Measurements from ENCODE around the gene RGS7. TPM values are rescaled to one million over a fixed set of nuclear protein-coding genes. Genes with fewer than 3 reads are reported as not detected.

RGS7 gene
- total RNA-seq, 1 experiment from 2014 or later, result 1.5 TPM

DNA sequence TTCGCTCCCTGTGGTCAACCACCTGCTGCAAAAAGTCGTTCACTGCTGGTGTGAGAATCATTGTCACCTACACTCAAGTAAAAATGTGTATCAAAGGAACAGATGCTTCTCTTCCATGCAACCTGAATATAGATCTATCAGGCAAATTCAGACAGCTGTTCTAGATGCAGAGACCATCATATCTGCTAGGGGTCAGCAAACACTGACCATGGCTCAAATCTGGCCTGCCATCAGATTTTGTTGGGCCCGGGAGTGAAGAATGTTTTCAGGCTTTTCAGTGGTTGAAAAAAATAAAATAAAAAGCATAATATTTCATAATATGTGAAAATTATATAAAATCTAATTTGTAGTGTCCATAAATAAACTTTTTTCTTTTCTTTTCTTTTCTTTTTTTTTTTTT is 199.6 kb downstream of the RGS7 start:
- no peak overlapping the region for H3K23ac ChIP-seq (ENCODE audit: insufficient read length, low read depth, low read length)

More for the DNA sequence above, 199.6 kb downstream of the RGS7 start:
- Histone ChIP-seq H2BK12ac (ENCODE audit: insufficient read length, low read depth, low read length) (no peak overlapping the region), H2BK20ac (ENCODE audit: low read depth, low read length, poor library complexity, severe bottlenecking) (no peak overlapping the region), H2BK15ac (ENCODE audit: low read depth, low read length) (no peak overlapping the region), H3K56ac (ENCODE audit: insufficient read length, low read depth, low read length) (no peak overlapping the region), H2AFZ (ENCODE audit: low read length) (no peak overlapping the region), H3K18ac (ENCODE audit: insufficient read length, low read depth, low read length) (no peak overlapping the region), H3K4me1 (ENCODE audit: insufficient read depth, low read length) (no peaks in the 10 kb centered on the region), H2BK120ac (ENCODE audit: low read depth, low read length, poor library complexity, severe bottlenecking) (no peak overlapping the region), H2BK5ac (ENCODE audit: insufficient read length, low read length) (no peak overlapping the region), H3K9me3 (ENCODE audit: control insufficient read depth, low read depth, low read length) (no peaks in the 10 kb centered on the region), H3K23me2 (ENCODE audit: insufficient read length, low read depth, low read length, poor library complexity, severe bottlenecking) (no peaks in the 10 kb centered on the region), H3K14ac (ENCODE audit: insufficient read depth, low read length) (no peak overlapping the region), H3K4me2 (ENCODE audit: insufficient read depth, insufficient read length, low read length) (no peak overlapping the region), H3K27me3 (ENCODE audit: insufficient read depth, low read length) (no peaks in the 10 kb centered on the region), H4K5ac (ENCODE audit: insufficient read length, low read depth, low read length) (no peak overlapping the region), H3T11ph (ENCODE audit: low read length) (no peak overlapping the region), H3K27ac (ENCODE audit: insufficient read length, low read depth, low read length) (no peak overlapping the region), H3K79me1 (ENCODE audit: insufficient read depth, low read depth, low read length, poor library complexity, severe bottlenecking) (no peaks in the 10 kb centered on the region), H4K8ac (replicated peaks; ENCODE audit: insufficient read length, low read depth, low read length) (no peak overlapping the region), H3K79me2 (ENCODE audit: insufficient read depth, low read length) (no peaks in the 10 kb centered on the region), H2AK5ac (ENCODE audit: insufficient read length, low read length) (no peak overlapping the region), H4K91ac (ENCODE audit: insufficient read length, low read depth, low read length) (no peak overlapping the region), H4K20me1 (ENCODE audit: control insufficient read depth, insufficient read depth, insufficient read length) (no peaks in the 10 kb centered on the region), H3K4ac (ENCODE audit: low read depth, low read length) (no peak overlapping the region), H3K9ac (ENCODE audit: extremely low read depth, insufficient read length, low read length) (no peak overlapping the region)
- Mint-ChIP-seq H3K27me3 (ENCODE audit: low read depth) (no peaks in the 10 kb centered on the region), H3K4me1 (peaks cover 7 to 15% of the 10 kb centered on the region in 2 experiments), H3K36me3 (ENCODE audit: insufficient read depth in 1 of 3, low read depth in 3 of 3) (peaks cover 0 to 7% (median 2%) of the 10 kb centered on the region in 3 experiments; a peak in 3 of 7 replicates), H3K4me3 (no peak overlapping the region), H3K27ac (0 out of 7 replicates have a peak overlapping the region, but pooled peaks of 1 of the 3 experiments have one; percentile 26), H3K9me3 (peaks cover 4 to 5% of the 10 kb centered on the region in 2 experiments; a peak in 3 of 5 replicates)
- WGBS (ENCODE audit: extremely low coverage, insufficient read length, low lambda C conversion rate), result no CpG with 5 or more reads among the region's 3 CpGs
- DNase-seq, result no peak
- TF ChIP-seq, protein P1, sequence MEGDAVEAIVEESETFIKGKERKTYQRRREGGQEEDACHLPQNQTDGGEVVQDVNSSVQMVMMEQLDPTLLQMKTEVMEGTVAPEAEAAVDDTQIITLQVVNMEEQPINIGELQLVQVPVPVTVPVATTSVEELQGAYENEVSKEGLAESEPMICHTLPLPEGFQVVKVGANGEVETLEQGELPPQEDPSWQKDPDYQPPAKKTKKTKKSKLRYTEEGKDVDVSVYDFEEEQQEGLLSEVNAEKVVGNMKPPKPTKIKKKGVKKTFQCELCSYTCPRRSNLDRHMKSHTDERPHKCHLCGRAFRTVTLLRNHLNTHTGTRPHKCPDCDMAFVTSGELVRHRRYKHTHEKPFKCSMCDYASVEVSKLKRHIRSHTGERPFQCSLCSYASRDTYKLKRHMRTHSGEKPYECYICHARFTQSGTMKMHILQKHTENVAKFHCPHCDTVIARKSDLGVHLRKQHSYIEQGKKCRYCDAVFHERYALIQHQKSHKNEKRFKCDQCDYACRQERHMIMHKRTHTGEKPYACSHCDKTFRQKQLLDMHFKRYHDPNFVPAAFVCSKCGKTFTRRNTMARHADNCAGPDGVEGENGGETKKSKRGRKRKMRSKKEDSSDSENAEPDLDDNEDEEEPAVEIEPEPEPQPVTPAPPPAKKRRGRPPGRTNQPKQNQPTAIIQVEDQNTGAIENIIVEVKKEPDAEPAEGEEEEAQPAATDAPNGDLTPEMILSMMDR (conservative IDR thresholded peaks at IDR 0.05), result peak; percentile 30; the same call in 2 of the 3 replicates
